Fibroblast of the aortic adventitia (primary cell): ENCODE measurements around the gene PGA4. TPM values are rescaled to one million over a fixed set of nuclear protein-coding genes. Genes with fewer than 3 reads are reported as not detected.

Experiments
- DNase-seq: peaks from one replicate; pipeline ENCODE4 v3.0.0-alpha.2; 2010; ENCODE audit warnings: low read depth
- H3K4me3 ChIP-seq: 2 replicates; pipeline ENCODE4 v1.5.1; 2011; ENCODE audit warnings: low read depth, mild to moderate bottlenecking, control low read depth, low read length, moderate library complexity
- total RNA-seq: library from RNA; depleted of rRNA; stranded (reverse); fragments of >200 nt; gene quantifications from 2 replicates; pipeline ENCODE4 v1.2.3, GENCODE V29; 2012; ENCODE audit warnings: low replicate concordance
- TF ChIP-seq, protein P1 (sequence below): IDR thresholded peaks from 2 replicates; pipeline ENCODE4 v1.5.1; 2011; ENCODE audit warnings: mild to moderate bottlenecking, low read length, control low read depth, inconsistent platforms; ENCODE audit not compliant: insufficient read depth

The PGA4 gene
- total RNA-seq, 1 donor: not detected

DNA sequence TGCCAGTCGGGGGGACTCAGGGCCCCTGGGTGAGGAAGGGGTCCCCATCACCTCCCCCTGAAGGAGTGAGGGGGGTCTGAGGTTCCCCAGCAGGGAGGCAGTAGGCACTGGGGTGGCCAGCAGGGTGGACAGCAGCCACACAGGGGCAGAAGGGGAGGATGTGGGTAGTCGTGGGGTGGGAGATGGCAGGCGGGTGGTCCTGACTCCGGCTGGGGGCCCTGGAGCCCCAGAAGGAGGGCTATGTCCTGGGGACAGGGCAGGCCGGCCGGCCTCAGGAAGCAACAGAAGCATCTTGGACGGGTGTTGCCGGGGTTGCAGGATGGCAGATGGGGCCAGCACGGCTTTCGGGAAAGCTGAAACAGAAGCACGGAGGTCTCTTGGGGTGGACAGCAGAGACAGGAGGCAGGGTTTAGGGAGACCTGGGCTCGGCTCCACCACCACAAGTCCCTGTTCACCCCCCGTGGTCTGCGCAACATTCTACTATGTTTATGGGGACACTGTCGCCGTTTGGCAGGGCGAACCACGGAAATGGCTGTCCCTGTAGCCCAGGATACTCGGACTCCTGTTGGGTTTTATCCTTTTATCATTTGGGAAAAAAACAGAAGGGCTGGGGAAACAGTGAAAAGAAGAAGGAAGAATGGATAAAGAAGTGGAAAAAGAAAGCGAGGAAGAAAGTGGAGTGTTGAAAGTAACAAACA is 58.9 kb downstream of the PGA4 start:
- TF ChIP-seq, protein P1, sequence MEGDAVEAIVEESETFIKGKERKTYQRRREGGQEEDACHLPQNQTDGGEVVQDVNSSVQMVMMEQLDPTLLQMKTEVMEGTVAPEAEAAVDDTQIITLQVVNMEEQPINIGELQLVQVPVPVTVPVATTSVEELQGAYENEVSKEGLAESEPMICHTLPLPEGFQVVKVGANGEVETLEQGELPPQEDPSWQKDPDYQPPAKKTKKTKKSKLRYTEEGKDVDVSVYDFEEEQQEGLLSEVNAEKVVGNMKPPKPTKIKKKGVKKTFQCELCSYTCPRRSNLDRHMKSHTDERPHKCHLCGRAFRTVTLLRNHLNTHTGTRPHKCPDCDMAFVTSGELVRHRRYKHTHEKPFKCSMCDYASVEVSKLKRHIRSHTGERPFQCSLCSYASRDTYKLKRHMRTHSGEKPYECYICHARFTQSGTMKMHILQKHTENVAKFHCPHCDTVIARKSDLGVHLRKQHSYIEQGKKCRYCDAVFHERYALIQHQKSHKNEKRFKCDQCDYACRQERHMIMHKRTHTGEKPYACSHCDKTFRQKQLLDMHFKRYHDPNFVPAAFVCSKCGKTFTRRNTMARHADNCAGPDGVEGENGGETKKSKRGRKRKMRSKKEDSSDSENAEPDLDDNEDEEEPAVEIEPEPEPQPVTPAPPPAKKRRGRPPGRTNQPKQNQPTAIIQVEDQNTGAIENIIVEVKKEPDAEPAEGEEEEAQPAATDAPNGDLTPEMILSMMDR: no peak
- DNase-seq: no peak

More for the DNA sequence above, 58.9 kb downstream of the PGA4 start:
- H3K4me3 ChIP-seq: no peak overlapping the region

Other genes starting within 250 kb of the PGA4 start
- gene CD5, start 119.9 kb upstream of the PGA4 start, total RNA-seq: not detected in 2 replicates
- gene VPS37C, start 60.9 kb upstream of the PGA4 start, total RNA-seq: 9.2 and 13.5 TPM in 2 replicates
- gene PGA3, start 18.8 kb upstream of the PGA4 start, total RNA-seq: 0.18 TPM in 1 of 2 replicates, not detected in the other
- not detected in 2 replicates for gene PGA5, start 18.8 kb downstream of the PGA4 start, total RNA-seq
- 7.4 and 13.9 TPM in 2 replicates for gene VWCE, start 73.0 kb downstream of the PGA4 start, total RNA-seq
- gene DDB1, start 110.8 kb downstream of the PGA4 start, total RNA-seq: 290 and 382 TPM in 2 replicates
- 17.6 and 22.6 TPM in 2 replicates for gene TKFC, start 110.9 kb downstream of the PGA4 start, total RNA-seq
- gene CYB561A3, start 139.5 kb downstream of the PGA4 start, total RNA-seq: 60.6 and 62.5 TPM in 2 replicates
- gene TMEM138, start 140.0 kb downstream of the PGA4 start, total RNA-seq: 13.7 and 38.5 TPM in 2 replicates
- 12.2 and 19.9 TPM in 2 replicates for gene TMEM216, start 170.2 kb downstream of the PGA4 start, total RNA-seq
- gene CPSF7, start 207.6 kb downstream of the PGA4 start, total RNA-seq: 26.6 and 33.8 TPM in 2 replicates
- 51.5 and 67.4 TPM in 2 replicates for gene SDHAF2, start 207.8 kb downstream of the PGA4 start, total RNA-seq